Peyer's patch (tissue), 4 donors: Measurements from ENCODE around the gene COL6A1.

Experiments
- POLR2A ChIP-seq, 2 donors: fragments of 450-650 bp; IDR thresholded peaks; one replicate each; pipeline ENCODE4 v1.5.1; 2017; ENCODE audit warnings: antibody characterized with exemption in 2 of 2, mild to moderate bottlenecking in 2 of 2, moderate library complexity in 2 of 2
- TF ChIP-seq, protein P1 (sequence below), 6 experiments: fragments of 450-650 bp in 4 of 6; fragments of 200-600 bp in 2 of 6; sonication (generic) in 1 of 6; IDR thresholded peaks; one replicate each; pipeline ENCODE4 v1.5.1; 2017 to 2019; ENCODE audit warnings: antibody characterized with exemption in 6 of 6, mild to moderate bottlenecking in 3 of 6, moderate library complexity in 1 of 6

DNA sequence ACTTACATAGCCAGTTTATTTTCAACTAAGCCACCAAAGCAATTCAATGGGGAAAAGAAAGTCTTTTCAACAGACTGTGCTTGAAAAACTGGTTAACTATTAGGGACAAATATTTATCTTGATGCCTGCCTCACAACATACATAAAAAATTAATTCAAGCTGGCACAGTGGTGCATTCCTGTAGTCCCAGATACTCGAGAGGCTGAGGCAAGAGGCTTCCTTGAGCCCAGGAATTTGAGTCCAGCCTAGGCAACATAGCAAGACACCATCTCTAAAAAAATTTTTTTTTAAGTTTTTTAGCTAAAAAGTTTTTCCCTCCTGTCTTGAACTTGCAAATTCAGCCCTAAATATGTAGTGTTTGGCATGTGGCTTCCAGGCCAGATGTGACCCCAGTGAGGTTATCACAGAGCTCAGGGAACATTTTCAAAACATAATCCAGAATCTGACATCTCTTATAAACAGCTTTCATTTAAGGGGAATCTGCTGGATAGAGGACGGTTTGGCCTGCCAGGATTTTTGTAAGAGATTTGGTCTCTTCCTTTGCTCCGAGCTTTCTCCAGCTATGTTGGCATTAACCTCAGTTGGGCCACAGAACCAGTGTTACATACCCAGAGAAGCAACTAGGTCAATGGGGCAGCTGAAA, 46.4 kb downstream of the COL6A1 start:
- TF ChIP-seq, protein P1, sequence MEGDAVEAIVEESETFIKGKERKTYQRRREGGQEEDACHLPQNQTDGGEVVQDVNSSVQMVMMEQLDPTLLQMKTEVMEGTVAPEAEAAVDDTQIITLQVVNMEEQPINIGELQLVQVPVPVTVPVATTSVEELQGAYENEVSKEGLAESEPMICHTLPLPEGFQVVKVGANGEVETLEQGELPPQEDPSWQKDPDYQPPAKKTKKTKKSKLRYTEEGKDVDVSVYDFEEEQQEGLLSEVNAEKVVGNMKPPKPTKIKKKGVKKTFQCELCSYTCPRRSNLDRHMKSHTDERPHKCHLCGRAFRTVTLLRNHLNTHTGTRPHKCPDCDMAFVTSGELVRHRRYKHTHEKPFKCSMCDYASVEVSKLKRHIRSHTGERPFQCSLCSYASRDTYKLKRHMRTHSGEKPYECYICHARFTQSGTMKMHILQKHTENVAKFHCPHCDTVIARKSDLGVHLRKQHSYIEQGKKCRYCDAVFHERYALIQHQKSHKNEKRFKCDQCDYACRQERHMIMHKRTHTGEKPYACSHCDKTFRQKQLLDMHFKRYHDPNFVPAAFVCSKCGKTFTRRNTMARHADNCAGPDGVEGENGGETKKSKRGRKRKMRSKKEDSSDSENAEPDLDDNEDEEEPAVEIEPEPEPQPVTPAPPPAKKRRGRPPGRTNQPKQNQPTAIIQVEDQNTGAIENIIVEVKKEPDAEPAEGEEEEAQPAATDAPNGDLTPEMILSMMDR (IDR thresholded peaks at IDR 0.05) = no peak
- TF ChIP-seq POLR2A (IDR thresholded peaks at IDR 0.05) = no peak
